Stimulated activated naive CD8-positive, alpha-beta T cell treated with anti-CD3 and anti-CD28 coated beads, Interleukin-15, amount 100 ng/mL, for 72 hours (primary cell): ENCODE measurements around the gene TTC33.

Source experiments
- ATAC-seq: fragments of 150-1000 bp; cut with Tn5 transposase; 2 replicates; pipeline ENCODE4 v1.10.0; 2021; ENCODE audit warnings: mild to moderate bottlenecking, moderate library complexity
- DNase-seq, 2 donors: peaks; one replicate each; pipeline ENCODE4 v3.0.0; 2021 to 2022
- H3K27ac Mint-ChIP-seq, 2 donors: one replicate each; pipeline ENCODE4 v1.8.0; 2022; ENCODE audit warnings: mild to moderate bottlenecking in 2 of 2, mixed read lengths in 2 of 2, moderate library complexity in 2 of 2
- H3K27me3 Mint-ChIP-seq: one replicate; pipeline ENCODE4 v1.8.0; 2022; ENCODE audit warnings: mixed read lengths
- H3K4me1 Mint-ChIP-seq: one replicate; pipeline ENCODE4 v1.8.0; 2022; ENCODE audit warnings: mild to moderate bottlenecking, mixed read lengths
- H3K4me3 Mint-ChIP-seq, 2 donors: one replicate each; pipeline ENCODE4 v1.8.0; 2022; ENCODE audit warnings: mild to moderate bottlenecking in 2 of 2, mixed read lengths in 2 of 2, moderate library complexity in 1 of 2
- H3K9me3 Mint-ChIP-seq, 2 donors: one replicate each; pipeline ENCODE4 v1.8.0; 2022; ENCODE audit warnings: mixed read lengths in 2 of 2

Gene TTC33

GRCh38 chr5:40503439-40503838 lies 252.3 kb downstream of the TTC33 start:
- Mint-ChIP-seq H3K27me3 (no peaks in the 10 kb centered on the region), H3K4me1 (peaks cover 16% of the 10 kb centered on the region), H3K4me3 (no peak overlapping the region), H3K9me3 (no peaks in the 10 kb centered on the region), H3K27ac (peak overlapping the region in 1 of 2 donors; percentile 1)
- peak; percentile 83 for ATAC-seq
- DNase-seq: peak in 1 of 2 donors; percentile 39

- H3K27ac Mint-ChIP-seq: no peak overlapping the region
- no peaks in the 10 kb centered on the region for H3K27me3 Mint-ChIP-seq
- no peak overlapping the region for H3K4me3 Mint-ChIP-seq
- H3K9me3 Mint-ChIP-seq: no peaks in the 10 kb centered on the region
- no peak for DNase-seq
- peaks cover 16% of the 10 kb centered on the region for H3K4me1 Mint-ChIP-seq
- ATAC-seq: no peak
Measured at GRCh38 chr5:40502736-40503135, 253.0 kb downstream of the TTC33 start.

- Mint-ChIP-seq H3K4me1 (peaks cover 12% of the 10 kb centered on the region), H3K27me3 (no peaks in the 10 kb centered on the region), H3K4me3 (no peak overlapping the region), H3K27ac (no peak overlapping the region), H3K9me3 (no peaks in the 10 kb centered on the region)
- ATAC-seq (no peak), DNase-seq (no peak)
Measured at GRCh38 chr5:40501711-40502444, 253.9 kb downstream of the TTC33 start.

DNA sequence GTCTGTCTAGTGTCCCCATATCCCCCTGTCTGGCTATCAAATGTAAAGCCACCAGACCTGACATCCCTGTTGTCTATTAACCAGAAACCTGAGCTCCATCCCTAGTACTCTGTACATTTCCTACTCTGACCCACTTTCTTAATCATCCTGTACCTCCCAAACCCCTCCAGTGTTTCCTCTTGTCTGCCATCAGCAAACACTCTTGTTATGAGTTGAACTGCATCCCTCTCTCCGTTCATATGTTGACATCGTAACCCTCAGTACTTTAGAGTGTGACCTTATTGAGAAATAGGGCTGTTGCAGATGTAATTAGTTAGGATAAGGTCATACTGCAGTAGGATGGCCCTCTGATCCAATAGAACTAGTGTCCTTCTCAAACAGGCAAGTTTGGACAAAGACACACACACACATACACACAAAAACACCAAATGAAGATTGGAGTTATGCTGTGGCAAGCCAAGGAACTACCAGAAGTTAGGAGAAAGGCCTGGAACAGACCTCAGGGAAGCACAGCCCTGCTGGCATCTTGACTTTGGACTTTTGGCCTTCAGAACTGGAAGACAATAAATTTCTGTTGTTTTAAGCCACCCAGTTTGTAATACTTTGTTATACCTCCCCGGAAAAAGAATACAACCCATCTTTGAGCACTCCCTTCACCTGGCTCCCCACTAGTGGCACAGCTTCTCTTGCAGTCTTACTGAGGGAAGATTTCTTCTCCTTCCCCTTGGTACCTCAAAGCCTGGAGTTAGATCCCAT lies 256.1 kb downstream of the TTC33 start:
- DNase-seq: no peak
- no peaks in the 10 kb centered on the region for H3K9me3 Mint-ChIP-seq
- H3K4me1 Mint-ChIP-seq: peaks cover 5% of the 10 kb centered on the region
- no peak overlapping the region for H3K4me3 Mint-ChIP-seq
- H3K27ac Mint-ChIP-seq: no peak overlapping the region
- no peaks in the 10 kb centered on the region for H3K27me3 Mint-ChIP-seq
- ATAC-seq: no peak

GRCh38 chr5:40499007-40499406 lies 256.8 kb downstream of the TTC33 start:
- DNase-seq: no peak
- Mint-ChIP-seq H3K4me1 (peaks cover 7% of the 10 kb centered on the region), H3K27me3 (no peaks in the 10 kb centered on the region), H3K27ac (no peak overlapping the region), H3K4me3 (no peak overlapping the region), H3K9me3 (peaks cover 0 to under 1% of the 10 kb centered on the region in 2 donors)
- no peak for ATAC-seq

GRCh38 chr5:40497573-40497972 lies 258.2 kb downstream of the TTC33 start:
- DNase-seq: no peak
- H3K9me3 Mint-ChIP-seq: peaks cover 4 to 7% of the 10 kb centered on the region in 2 donors
- peak; percentile 77 for ATAC-seq
- H3K4me3 Mint-ChIP-seq: no peak overlapping the region
- H3K27me3 Mint-ChIP-seq: no peaks in the 10 kb centered on the region
- peaks cover 13% of the 10 kb centered on the region for H3K4me1 Mint-ChIP-seq
- no peak overlapping the region for H3K27ac Mint-ChIP-seq

- Mint-ChIP-seq H3K4me3 (no peak overlapping the region), H3K4me1 (peaks cover 29% of the 10 kb centered on the region), H3K27me3 (no peaks in the 10 kb centered on the region), H3K27ac (no peak overlapping the region), H3K9me3 (peaks cover 7 to 12% of the 10 kb centered on the region in 2 donors)
- ATAC-seq (no peak), DNase-seq (no peak)
Measured at GRCh38 chr5:40495237-40495635, 260.5 kb downstream of the TTC33 start.

- Mint-ChIP-seq H3K27ac (no peak overlapping the region), H3K4me3 (no peak overlapping the region), H3K4me1 (peaks cover 31% of the 10 kb centered on the region)
Measured at GRCh38 chr5:40494631-40495236, 261.0 kb downstream of the TTC33 start.

GRCh38 chr5:40492056-40492455 lies 263.7 kb downstream of the TTC33 start:
- H3K27me3 Mint-ChIP-seq: no peaks in the 10 kb centered on the region
- no peak for ATAC-seq
- H3K27ac Mint-ChIP-seq: peak overlapping the region in 1 of 2 donors; percentile 16
- no peak for DNase-seq
- peak overlapping the region in 1 of 2 donors; percentile 41 for H3K4me3 Mint-ChIP-seq
- peaks cover 7 to 12% of the 10 kb centered on the region in 2 donors for H3K9me3 Mint-ChIP-seq
- H3K4me1 Mint-ChIP-seq: peaks cover 57% of the 10 kb centered on the region

More at GRCh38 chr5:40494631-40495236, 261.0 kb downstream of the TTC33 start:
- ATAC-seq (no peak), DNase-seq (no peak)
- Mint-ChIP-seq H3K9me3 (peaks cover 7 to 12% of the 10 kb centered on the region in 2 donors), H3K27me3 (no peaks in the 10 kb centered on the region)

DNA sequence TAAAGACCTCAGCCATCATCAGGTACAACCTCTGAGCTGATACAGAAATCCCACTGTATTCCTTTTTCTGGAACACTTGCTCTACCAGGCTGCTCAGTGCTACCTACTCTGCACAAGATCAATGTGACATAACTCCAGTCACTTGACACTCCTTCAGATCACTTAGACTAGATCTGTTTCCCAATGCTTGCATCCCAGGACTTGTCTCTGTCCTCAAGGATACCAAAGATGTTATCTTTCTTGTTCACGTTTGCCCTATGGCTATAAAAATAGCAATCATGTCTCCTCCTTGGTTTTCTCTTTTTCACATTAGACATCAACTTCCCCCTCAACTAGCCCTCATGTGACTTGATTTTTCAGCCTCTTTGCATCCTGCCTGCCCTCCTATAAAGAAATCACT lies 264.1 kb downstream of the TTC33 start:
- Mint-ChIP-seq H3K4me1 (peaks cover 61% of the 10 kb centered on the region), H3K27ac (peak overlapping the region in 1 of 2 donors; percentile 16), H3K27me3 (no peaks in the 10 kb centered on the region), H3K9me3 (peaks cover 7 to 12% of the 10 kb centered on the region in 2 donors), H3K4me3 (peak overlapping the region in 1 of 2 donors; percentile 41)
- DNase-seq (no peak), ATAC-seq (no peak)

- Mint-ChIP-seq H3K27me3 (no peaks in the 10 kb centered on the region), H3K27ac (peak overlapping the region in 1 of 2 donors; percentile 96), H3K4me3 (peak overlapping the region; percentile 37 to 60), H3K4me1 (peaks cover 69% of the 10 kb centered on the region), H3K9me3 (peaks cover 7 to 12% of the 10 kb centered on the region in 2 donors)
- ATAC-seq (peak; percentile 67), DNase-seq (no peak)
Measured at GRCh38 chr5:40490464-40491111, 265.2 kb downstream of the TTC33 start.

- no peak for ATAC-seq
- Mint-ChIP-seq H3K4me1 (peaks cover 73% of the 10 kb centered on the region), H3K27me3 (no peaks in the 10 kb centered on the region), H3K4me3 (no peak overlapping the region), H3K9me3 (peaks cover 7 to 12% of the 10 kb centered on the region in 2 donors), H3K27ac (peak overlapping the region in 1 of 2 donors; percentile 91)
- no peak for DNase-seq
Measured at GRCh38 chr5:40489421-40489820, 266.3 kb downstream of the TTC33 start.

DNA sequence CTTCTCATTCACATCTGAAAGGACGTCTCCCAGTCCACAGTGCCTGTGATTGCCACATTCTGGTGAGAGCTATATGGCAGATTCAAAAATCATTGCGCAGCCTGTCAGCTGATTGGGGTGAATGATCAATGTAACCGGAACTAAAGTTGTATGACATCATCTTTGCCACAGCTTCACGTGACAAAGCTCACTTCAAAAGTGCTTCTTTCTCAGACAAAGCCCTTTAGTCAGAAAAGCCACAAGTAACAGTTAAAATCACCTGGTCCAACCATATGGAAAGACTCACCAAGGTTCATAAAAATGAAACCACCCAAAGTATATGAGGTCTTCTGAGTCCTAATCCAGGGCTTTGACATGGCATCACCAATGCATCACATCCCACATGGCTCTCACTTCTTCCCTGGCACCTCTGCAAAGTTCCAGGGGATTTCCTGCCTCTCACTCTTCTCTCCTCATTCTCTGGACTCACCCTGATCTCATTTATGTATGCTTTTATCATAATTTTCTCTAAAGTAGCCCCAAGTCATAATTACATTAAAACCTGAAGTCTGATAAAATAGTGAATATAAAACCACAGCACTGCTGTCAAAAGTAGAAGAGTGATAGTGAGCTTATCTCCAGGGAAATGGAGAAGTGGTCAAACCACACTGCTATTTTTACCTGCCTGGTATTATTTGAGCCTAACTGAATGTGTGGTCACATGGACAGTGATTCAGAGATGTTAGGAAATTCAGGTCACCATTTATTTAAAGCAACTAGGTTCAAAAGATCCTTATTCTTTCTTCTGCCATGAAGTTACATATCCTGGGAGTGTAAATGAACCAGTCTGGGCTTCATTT lies 269.1 kb downstream of the TTC33 start:
- H3K4me1 Mint-ChIP-seq: peaks cover 75% of the 10 kb centered on the region

GRCh38 chr5:40485021-40485998 lies 270.5 kb downstream of the TTC33 start:
- no peaks in the 10 kb centered on the region for H3K27me3 Mint-ChIP-seq
- H3K4me1 Mint-ChIP-seq: peaks cover 77% of the 10 kb centered on the region
- ATAC-seq: no peak
- no peak overlapping the region for H3K27ac Mint-ChIP-seq
- H3K4me3 Mint-ChIP-seq: peak overlapping the region; percentile 33 to 38
- no peak for DNase-seq
- no peaks in the 10 kb centered on the region for H3K9me3 Mint-ChIP-seq

More for the DNA sequence above, 269.1 kb downstream of the TTC33 start:
- DNase-seq: peak; percentile 48 to 75
- peaks cover 0 to 1% of the 10 kb centered on the region in 2 donors for H3K9me3 Mint-ChIP-seq
- peak; percentile 86 for ATAC-seq
- H3K27ac Mint-ChIP-seq: peak overlapping the region; percentile 77 to 89
- no peaks in the 10 kb centered on the region for H3K27me3 Mint-ChIP-seq
- peak overlapping the region; percentile 47 to 62 for H3K4me3 Mint-ChIP-seq
